Measurements from ENCODE around the gene GALNT15. TPM values are rescaled to one million over a fixed set of nuclear protein-coding genes. Genes with fewer than 3 reads are reported as not detected.

Gene GALNT15
- total RNA-seq, 1 experiment from 2014 or later, result not detected

- intact Hi-C loops (cut with micrococcal nuclease; ENCODE audit: unreplicated experiment), result no loop called here
- TF ChIP-seq CTCF (conservative IDR thresholded peaks at IDR 0.05; ENCODE audit: low read depth, low read length), result no peak
- TF ChIP-seq EZH2 (IDR thresholded peaks at IDR 0.05; ENCODE audit: borderline replicate concordance, low read depth, low read length, poor library complexity, severe bottlenecking), result no peak
- ChIA-PET POLR2A (ENCODE audit: low non-redundant PET) (no interaction called here), CTCF (no interaction called here)
- no TSS peak for BruUV-seq (replicated peaks)
- no peak overlapping the region for H3K4me3 ChIP-seq (ENCODE audit: low read depth, low read length, poor library complexity, severe bottlenecking)
- no peaks in the 10 kb centered on the region for H3K9me3 ChIP-seq (ENCODE audit: low read depth, low read length, poor library complexity, severe bottlenecking)
- no peaks in the 10 kb centered on the region for H3K36me3 ChIP-seq (ENCODE audit: insufficient read depth, low read length, poor library complexity, severe bottlenecking)
- H3K4me1 ChIP-seq (ENCODE audit: insufficient read depth, low read length, poor library complexity, severe bottlenecking), result no peaks in the 10 kb centered on the region
- H3K27ac ChIP-seq (ENCODE audit: low read depth, low read length, poor library complexity, severe bottlenecking), result no peak overlapping the region
- H3K27me3 ChIP-seq (replicated peaks; ENCODE audit: insufficient read depth, low read depth, low read length, poor library complexity), result no peaks in the 10 kb centered on the region
- DNase-seq (ENCODE audit: low spot score), result no peak
These were observed 64.7 kb downstream of the GALNT15 start for GRCh38 chr3:16239086-16239770.

- DNase-seq (ENCODE audit: low spot score), result no peak
- H3K27ac ChIP-seq (ENCODE audit: low read depth, low read length, poor library complexity, severe bottlenecking), result no peak overlapping the region
- no TSS peak for BruUV-seq (replicated peaks)
These were observed 65.3 kb downstream of the GALNT15 start for GRCh38 chr3:16239780-16240179.

GRCh38 chr3:16240229-16241023 lies 65.9 kb downstream of the GALNT15 start:
- intact Hi-C loops (cut with micrococcal nuclease; ENCODE audit: unreplicated experiment), result no loop called here
- ChIA-PET CTCF (no interaction called here), POLR2A (ENCODE audit: low non-redundant PET) (no interaction called here)
- BruUV-seq (replicated peaks), result no TSS peak
- Histone ChIP-seq H3K27me3 (replicated peaks; ENCODE audit: insufficient read depth, low read depth, low read length, poor library complexity) (no peaks in the 10 kb centered on the region), H3K36me3 (ENCODE audit: insufficient read depth, low read length, poor library complexity, severe bottlenecking) (no peaks in the 10 kb centered on the region), H3K4me1 (ENCODE audit: insufficient read depth, low read length, poor library complexity, severe bottlenecking) (no peaks in the 10 kb centered on the region), H3K27ac (ENCODE audit: low read depth, low read length, poor library complexity, severe bottlenecking) (no peak overlapping the region), H3K4me3 (ENCODE audit: low read depth, low read length, poor library complexity, severe bottlenecking) (no peak overlapping the region), H3K9me3 (ENCODE audit: low read depth, low read length, poor library complexity, severe bottlenecking) (no peaks in the 10 kb centered on the region)
- no peak for DNase-seq (ENCODE audit: low spot score)
- no peak for TF ChIP-seq EZH2 (IDR thresholded peaks at IDR 0.05; ENCODE audit: borderline replicate concordance, low read depth, low read length, poor library complexity, severe bottlenecking)
- no peak for TF ChIP-seq CTCF (conservative IDR thresholded peaks at IDR 0.05; ENCODE audit: low read depth, low read length)

More at GRCh38 chr3:16239780-16240179, 65.3 kb downstream of the GALNT15 start:
- TF ChIP-seq EZH2 (IDR thresholded peaks at IDR 0.05; ENCODE audit: borderline replicate concordance, low read depth, low read length, poor library complexity, severe bottlenecking) (no peak), CTCF (conservative IDR thresholded peaks at IDR 0.05; ENCODE audit: low read depth, low read length) (no peak)
- CTCF ChIA-PET, result no interaction called here
- no peak overlapping the region for H3K4me3 ChIP-seq (ENCODE audit: low read depth, low read length, poor library complexity, severe bottlenecking)
- no peaks in the 10 kb centered on the region for H3K9me3 ChIP-seq (ENCODE audit: low read depth, low read length, poor library complexity, severe bottlenecking)
- no peaks in the 10 kb centered on the region for H3K27me3 ChIP-seq (replicated peaks; ENCODE audit: insufficient read depth, low read depth, low read length, poor library complexity)
- H3K4me1 ChIP-seq (ENCODE audit: insufficient read depth, low read length, poor library complexity, severe bottlenecking), result no peaks in the 10 kb centered on the region
- POLR2A ChIA-PET (ENCODE audit: low non-redundant PET), result no interaction called here
- no peaks in the 10 kb centered on the region for H3K36me3 ChIP-seq (ENCODE audit: insufficient read depth, low read length, poor library complexity, severe bottlenecking)
- intact Hi-C loops (cut with micrococcal nuclease; ENCODE audit: unreplicated experiment), result no loop called here
